HEK293 (cell line): ENCODE results near the gene GBA3.

Source experiments
- CTCF ChIP-seq: fragments of 450-650 bp; formaldehyde crosslinking; IDR thresholded peaks from 2 replicates; pipeline ENCODE4 v1.5.1; 2016; ENCODE audit warnings: missing biosample characterization, missing genetic modification characterization
- KLF16 ChIP-seq: fragments of 450-650 bp; formaldehyde crosslinking; IDR thresholded peaks from 2 replicates; pipeline ENCODE4 v1.5.1; 2017; ENCODE audit warnings: missing biosample characterization, missing genetic modification characterization
- PBX3 ChIP-seq: sonication (generic); formaldehyde crosslinking; IDR thresholded peaks from 2 replicates; pipeline ENCODE4 v1.8.1; 2022; ENCODE audit warnings: mild to moderate bottlenecking, moderate library complexity, missing genetic modification reagents
- REST ChIP-seq: fragments of 450-650 bp; formaldehyde crosslinking; IDR thresholded peaks from 2 replicates; pipeline ENCODE4 v1.5.1; 2016; ENCODE audit warnings: missing biosample characterization, missing genetic modification characterization
- ZNF138 ChIP-seq: fragments of 450-650 bp; formaldehyde crosslinking; IDR thresholded peaks from 2 replicates; pipeline ENCODE4 v1.5.1; 2016; ENCODE audit warnings: missing biosample characterization, missing genetic modification characterization, borderline replicate concordance
- ZNF223 ChIP-seq: fragments of 450-650 bp; formaldehyde crosslinking; IDR thresholded peaks from 2 replicates; pipeline ENCODE4 v1.5.1; 2016; ENCODE audit warnings: missing biosample characterization, missing genetic modification characterization
- ZNF23 ChIP-seq: fragments of 450-650 bp; formaldehyde crosslinking; IDR thresholded peaks from 2 replicates; pipeline ENCODE4 v1.5.1; 2016; ENCODE audit warnings: missing biosample characterization, missing genetic modification characterization, borderline replicate concordance
- ZNF274 ChIP-seq, 2 experiments: fragments of 200-500 bp in 1 of 2; fragments of 450-650 bp in 1 of 2; sonication (Bioruptor generic) in 1 of 2; formaldehyde crosslinking in 1 of 2; IDR thresholded peaks; 2 replicates each; pipeline versions ENCODE4 v1.5.1 to v1.6.1; 2014 to 2016; ENCODE audit warnings: borderline replicate concordance in 1 of 2, inconsistent platforms in 1 of 2, low read length in 1 of 2, missing biosample characterization in 1 of 2, missing genetic modification characterization in 1 of 2
- ZNF350 ChIP-seq: fragments of 450-650 bp; formaldehyde crosslinking; IDR thresholded peaks from 2 replicates; pipeline ENCODE4 v1.5.0; 2017; ENCODE audit warnings: missing biosample characterization, mild to moderate bottlenecking, missing genetic modification characterization
- ZNF449 ChIP-seq: fragments of 450-650 bp; formaldehyde crosslinking; IDR thresholded peaks from 2 replicates; pipeline ENCODE4 v1.5.1; 2017; ENCODE audit warnings: missing biosample characterization, mild to moderate bottlenecking, missing genetic modification characterization, moderate library complexity
- ZNF777 ChIP-seq: fragments of 450-650 bp; formaldehyde crosslinking; IDR thresholded peaks from 2 replicates; pipeline ENCODE4 v1.5.1; 2017; ENCODE audit warnings: missing biosample characterization, missing genetic modification characterization, borderline replicate concordance
- ZNF785 ChIP-seq: fragments of 450-650 bp; formaldehyde crosslinking; IDR thresholded peaks from 2 replicates; pipeline ENCODE4 v1.5.1; 2016; ENCODE audit warnings: missing biosample characterization, missing genetic modification characterization

DNA sequence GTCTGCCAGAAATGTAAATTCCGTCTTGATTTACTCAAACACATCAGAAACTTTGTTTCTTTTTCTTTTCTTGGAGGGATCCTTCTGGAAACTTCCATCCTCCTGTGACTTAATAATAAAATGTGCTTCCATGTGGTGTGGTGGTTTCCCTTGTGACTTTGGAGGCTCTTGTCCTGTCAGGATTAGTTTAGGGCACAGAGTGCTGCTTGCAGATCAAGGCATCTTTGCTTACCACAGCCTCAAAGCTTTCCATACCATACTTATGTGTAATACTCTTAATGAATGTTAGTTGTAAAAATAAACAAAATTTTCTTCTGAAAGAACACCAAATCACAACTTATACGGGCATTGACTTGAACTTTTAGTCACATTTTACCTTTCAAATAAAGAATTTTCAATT, 27.4 kb downstream of the GBA3 start:
- no peak for TF ChIP-seq CTCF (tag by site-specific recombination)
- no peak for TF ChIP-seq KLF16 (tag by site-specific recombination)
- TF ChIP-seq PBX3 (CRISPR knock-in tag) = no peak
- TF ChIP-seq ZNF777 (tag by site-specific recombination) = no peak
- TF ChIP-seq REST (tag by site-specific recombination) = no peak
- TF ChIP-seq ZNF785 (tag by site-specific recombination) = no peak
- no peak for TF ChIP-seq ZNF274 (IDR thresholded peaks at IDR 0.05; ENCODE audit: low read length)
- no peak for TF ChIP-seq ZNF274 (tag by site-specific recombination; IDR thresholded peaks at IDR 0.05; ENCODE audit: borderline replicate concordance)
- no peak for TF ChIP-seq ZNF350 (tag by site-specific recombination)
- no peak for TF ChIP-seq ZNF223
- no peak for TF ChIP-seq ZNF23
- no peak for TF ChIP-seq ZNF449 (tag by site-specific recombination)
- TF ChIP-seq ZNF138 = no peak
